ENCODE measurements around the gene IGSF8.
A peak's percentile ranks its signal among the peaks of the same experiment; 100 is the strongest.

IGSF8 gene

DNA sequence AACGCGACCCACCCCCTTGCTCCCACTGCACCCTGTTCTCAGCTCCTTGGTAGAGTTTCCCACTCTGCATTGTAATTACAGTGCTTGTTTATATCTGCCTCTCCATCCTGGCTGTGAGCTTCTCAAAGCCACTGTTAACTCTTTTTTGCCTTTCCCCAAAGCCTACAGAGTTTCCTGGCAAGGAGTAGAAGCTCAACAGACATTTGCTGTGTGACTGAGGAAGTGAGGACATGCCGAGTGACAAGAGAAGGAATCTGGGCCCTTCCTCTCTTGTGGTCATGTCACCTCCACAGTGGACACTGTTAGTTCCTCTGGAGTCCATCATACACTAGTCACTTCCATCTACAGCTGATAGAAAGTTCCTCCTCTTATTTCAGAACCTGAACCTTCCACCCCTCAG lies 6.1 kb upstream of the IGSF8 start:
- no peak for DNase-seq (ENCODE audit: low spot score)

GRCh38 chr1:160103658-160104408 lies 5.4 kb upstream of the IGSF8 start:
- no peak for DNase-seq (ENCODE audit: low spot score)

- DNase-seq (ENCODE audit: low spot score), result no peak
Measured at GRCh38 chr1:160101717-160102522, 3.5 kb upstream of the IGSF8 start.

GRCh38 chr1:160101037-160101716 lies 2.8 kb upstream of the IGSF8 start:
- DNase-seq (ENCODE audit: low spot score), result peak; percentile 78

DNA sequence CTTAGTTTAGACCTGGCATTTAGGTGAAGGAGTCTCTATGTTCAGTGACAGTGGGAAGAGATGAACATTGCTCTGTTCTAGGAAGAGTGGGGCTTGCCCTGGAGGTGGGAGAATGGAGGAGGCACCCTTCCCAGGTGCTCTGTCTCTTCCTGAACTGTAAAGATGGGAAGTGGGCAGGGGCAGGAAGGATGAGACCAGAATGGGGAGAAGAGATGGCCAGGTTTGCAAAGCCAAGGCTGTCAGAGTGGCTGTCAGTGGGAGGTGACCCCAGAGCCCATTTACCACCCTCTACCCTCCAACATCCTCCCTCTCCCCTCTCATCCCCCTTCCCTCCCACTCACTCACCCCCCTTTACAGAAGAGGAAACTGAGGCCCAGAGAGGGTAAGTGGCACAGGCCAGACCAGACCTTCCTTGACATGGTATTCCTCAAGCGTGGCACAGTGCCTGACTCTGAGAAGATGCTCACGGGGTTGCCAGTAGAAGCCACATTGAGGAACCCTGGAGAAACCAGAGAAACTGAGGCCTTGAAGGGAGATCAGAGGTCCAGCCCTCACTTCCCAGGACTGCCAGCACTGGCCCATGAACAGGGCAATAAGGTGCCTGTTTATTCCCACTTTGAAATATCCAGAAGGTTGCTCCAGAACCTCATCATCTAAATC lies 1.4 kb upstream of the IGSF8 start:
- no peak for DNase-seq (ENCODE audit: low spot score)

- peak; percentile 98 for DNase-seq (ENCODE audit: low spot score)
Measured at GRCh38 chr1:160098852-160099561, 588 bp upstream of the IGSF8 start.

GRCh38 chr1:160097151-160097910 lies 1.1 kb downstream of the IGSF8 start:
- DNase-seq (ENCODE audit: low spot score), result no peak

DNA sequence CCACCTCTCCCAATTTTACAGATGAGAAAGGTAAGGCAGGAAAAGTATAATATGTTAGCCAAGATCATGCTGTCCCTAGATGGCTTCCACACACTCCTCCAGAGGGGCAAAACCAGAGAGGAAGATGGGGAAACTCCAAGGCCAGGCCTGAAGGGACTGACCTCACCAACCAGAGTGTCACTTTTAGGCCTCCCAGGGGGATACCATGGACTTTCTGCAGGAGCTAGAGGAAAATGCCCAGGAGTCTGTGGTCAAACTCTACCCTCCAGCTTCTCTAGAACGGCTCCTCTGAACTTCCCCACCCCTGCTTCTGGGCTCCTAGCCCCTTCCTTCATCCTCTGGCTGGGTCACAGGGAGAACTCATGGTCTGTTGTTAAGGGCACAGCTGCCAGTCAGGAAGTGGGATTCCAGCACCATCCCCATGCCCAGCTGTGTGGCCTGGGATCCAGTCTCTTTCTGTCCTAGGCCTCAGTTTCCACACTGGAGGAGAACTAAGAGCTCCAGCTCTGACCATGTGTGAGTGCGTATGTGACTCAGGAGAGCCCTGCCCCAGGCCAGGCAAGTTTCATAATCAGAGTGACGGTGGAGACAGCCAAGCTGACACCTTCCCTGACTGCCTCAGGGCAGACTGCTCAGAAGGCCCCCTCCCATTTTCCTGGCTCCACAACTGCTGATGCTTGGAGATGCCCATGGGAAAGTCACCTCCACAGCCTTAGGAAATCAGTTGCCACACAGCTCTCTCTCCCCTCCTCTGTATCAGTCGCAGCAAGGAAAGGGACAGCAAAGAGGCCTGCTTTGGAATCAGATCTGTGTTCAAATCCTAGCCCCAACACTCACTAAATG lies 1.9 kb downstream of the IGSF8 start:
- DNase-seq (ENCODE audit: low spot score), result no peak

DNA sequence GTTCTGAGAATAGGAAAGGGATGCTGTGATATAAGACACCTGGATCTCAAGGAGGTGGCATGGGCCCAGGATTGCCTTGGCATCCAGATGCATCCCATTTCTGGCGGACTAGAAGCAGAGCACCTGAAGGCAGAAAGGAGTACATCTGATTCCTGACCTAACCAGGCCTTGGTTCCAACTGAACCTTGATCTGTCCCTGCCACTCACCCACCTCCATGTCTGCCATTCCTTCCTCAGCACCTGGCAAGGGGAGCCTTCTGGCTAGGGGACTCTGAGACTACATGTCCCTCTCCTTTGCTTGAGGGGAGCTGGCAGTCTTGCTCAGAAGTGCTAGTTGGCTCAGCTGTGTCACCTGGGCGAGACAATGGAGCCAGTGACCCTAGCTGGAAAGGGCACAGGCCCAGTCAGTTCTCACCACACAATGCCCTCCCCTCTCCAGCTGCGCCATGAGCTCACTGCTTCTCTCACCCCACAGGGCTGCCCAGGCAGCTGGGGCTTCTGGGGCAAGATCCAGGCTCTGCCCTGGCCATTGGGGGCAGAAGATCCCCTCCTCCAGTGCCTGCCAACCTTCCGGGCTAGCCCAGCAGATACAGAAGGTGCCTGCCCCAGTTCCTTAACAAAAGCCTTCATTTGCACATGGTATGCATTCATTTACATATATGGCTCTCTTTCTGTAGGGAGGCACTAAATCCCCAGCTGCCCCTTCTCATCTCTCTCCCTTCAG lies 2.9 kb downstream of the IGSF8 start:
- no peak for DNase-seq (ENCODE audit: low spot score)

DNA sequence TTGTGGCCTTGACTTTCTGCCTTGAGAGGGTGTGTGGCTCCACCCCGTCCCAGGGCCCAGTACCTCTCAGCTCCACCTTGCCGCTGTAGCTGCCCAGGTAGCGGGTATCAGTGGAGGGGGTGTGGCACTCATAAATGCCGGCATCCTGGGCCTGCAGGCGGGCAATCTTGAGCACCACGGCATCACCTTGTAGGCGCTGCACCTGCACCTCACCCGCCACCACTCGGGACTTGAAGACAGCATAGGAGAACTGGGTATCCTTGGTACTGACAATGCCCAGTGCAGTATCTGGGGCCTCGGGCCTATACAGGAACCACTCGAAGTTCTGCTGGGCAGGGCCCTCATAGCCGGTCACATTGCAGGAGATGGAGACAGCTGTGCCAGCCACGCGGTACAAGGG lies 3.6 kb downstream of the IGSF8 start:
- no peak for DNase-seq (ENCODE audit: low spot score)

DNA sequence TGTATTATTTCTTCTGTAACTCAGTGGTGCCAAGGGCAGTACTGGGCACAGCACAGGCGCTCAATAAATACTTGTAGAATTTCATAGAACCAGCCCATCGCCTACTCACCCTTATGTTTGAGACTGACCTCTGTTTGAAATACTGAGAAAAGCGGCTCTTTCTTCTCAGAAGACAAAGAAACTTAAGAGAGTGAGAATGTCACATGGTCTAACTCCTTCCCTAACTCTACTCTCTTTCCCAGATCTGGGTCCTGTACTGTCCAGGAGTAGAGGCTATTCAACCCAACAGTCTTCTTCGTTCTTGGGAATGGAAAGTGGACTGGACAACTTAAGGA lies 4.2 kb downstream of the IGSF8 start:
- no peak for DNase-seq (ENCODE audit: low spot score)

DNA sequence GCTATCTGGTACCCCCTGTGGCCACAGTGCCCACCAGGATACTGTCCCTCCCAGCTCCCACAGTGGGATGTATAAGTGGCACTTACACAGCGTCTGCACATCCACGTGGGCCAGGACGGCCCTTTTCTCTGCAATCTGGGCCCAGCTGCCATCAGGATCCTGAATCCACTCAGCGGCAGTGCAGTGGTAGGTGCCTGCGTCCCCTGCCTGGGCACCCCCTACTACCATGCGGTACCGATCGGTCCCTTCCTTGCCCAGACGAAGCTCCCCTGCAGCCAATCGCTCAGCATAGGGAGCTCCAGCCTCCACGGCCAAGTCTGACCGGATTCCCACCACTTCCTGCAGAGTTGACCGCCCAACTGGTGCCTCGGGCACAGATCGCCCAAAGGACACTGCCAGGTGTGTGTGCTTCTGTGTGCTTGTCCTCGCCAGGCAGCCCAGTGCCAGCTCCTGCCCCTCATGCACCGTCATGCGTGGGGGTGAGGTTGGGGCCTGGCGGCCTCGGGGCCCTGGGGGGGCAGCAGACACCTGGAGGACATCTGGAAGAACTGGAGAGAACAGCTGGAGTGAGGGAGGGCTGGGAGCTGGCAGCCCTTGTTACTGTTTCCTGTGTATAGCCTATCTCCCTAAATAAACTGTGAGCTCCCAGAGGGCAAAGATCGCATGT lies 4.7 kb downstream of the IGSF8 start:
- DNase-seq (ENCODE audit: low spot score), result no peak

GRCh38 chr1:160093069-160093395 lies 5.4 kb downstream of the IGSF8 start:
- no peak for DNase-seq (ENCODE audit: low spot score)

DNA sequence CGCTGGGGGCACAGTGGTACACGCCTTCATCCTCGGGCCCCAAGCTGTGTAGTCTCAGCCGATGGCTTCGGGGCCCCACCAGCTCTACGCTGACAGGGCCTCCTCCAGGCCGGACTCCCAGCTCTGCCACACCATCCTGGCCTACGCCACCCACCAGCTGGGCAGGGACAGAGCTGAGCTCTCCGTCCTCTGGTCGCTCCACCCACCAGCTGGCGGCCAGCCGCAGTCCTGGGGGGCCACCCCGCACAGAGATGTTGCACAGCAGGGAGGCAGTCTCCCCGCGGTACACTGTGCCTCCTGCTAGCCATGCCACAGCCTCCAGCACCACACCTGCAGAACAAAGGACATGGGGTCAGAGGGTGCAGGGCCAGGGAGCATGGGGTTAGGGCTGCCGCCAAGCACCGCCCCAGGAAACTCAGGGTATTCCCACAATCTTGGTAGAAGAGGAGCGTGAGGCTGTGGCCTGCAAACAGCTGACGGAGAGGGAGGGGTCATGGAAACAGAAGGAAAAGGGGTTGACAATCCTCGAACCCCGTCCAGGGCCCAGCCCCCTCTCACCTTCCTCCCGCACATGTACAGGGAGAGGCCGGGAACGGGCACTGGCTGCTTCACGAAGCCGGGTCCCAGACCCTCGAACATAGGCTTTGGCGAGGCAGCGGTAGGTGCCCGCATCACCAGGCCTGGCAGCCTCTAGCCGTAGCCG lies 5.9 kb downstream of the IGSF8 start:
- DNase-seq (ENCODE audit: low spot score), result no peak

DNA sequence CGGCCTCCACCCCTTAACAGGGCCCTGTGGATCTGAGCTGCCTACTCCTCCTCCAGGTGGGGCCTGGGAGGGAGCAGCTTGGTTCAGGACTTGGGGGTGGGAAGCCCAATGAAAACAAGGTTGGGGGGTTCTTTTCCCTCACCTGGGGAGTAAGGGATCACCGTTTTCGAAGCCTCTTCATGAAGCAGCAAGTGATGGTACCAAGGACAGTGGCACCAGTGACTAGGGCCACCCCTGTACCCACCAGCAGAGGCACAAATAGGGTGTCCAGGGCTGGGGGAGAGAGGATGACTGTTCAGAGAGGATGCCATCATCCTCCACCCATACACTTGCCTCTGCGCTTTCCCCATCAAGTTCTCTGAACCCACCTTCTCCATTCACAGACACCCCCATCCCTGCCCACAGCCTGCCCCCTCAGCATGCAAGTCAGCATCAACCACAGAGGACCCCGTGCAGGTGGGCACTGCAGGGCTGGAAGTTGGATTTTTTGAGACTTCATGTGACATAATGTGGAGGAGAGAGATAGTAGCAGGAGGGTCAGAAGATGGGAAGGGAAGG lies 6.7 kb downstream of the IGSF8 start:
- DNase-seq (ENCODE audit: low spot score), result no peak

GRCh38 chr1:160090760-160091159 lies 7.7 kb downstream of the IGSF8 start:
- no peak for DNase-seq (ENCODE audit: low spot score)

DNA sequence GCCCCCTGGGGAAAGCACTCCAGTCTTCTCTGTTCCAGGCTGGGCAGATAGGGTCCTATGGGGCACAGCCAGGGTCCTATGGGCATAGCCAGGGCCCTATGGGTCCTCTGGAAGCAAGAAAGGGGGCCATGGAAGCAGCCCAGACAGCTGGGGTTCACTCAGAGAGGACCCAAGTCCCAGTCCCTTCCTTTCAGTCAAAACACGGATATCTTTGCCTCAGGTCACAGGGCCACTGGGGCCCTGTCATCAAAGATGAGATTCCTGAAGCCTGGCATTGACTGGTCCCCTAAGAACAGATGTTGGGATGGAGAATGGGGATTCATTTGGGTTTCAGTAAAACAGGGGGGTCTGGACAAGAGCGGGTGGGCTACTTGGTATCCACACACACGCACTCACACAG lies 8.5 kb downstream of the IGSF8 start:
- DNase-seq (ENCODE audit: low spot score), result no peak

- no peak for DNase-seq (ENCODE audit: low spot score)
Measured at GRCh38 chr1:160087118-160087662, 11.2 kb downstream of the IGSF8 start.

All from CD4-positive, alpha-beta T cell treated with Interleukin-2 at 100 ng/mL for 4 hours (primary cell).